Progenitor cell of endocrine pancreas (in vitro differentiated cells): Measurements from ENCODE around the gene BMPR1B. TPM values are rescaled to one million over a fixed set of nuclear protein-coding genes. Genes with fewer than 3 reads are reported as not detected.

Experiments
- DNase-seq: peaks from one replicate; pipeline ENCODE4 v3.0.0; 2021; ENCODE audit warnings: low spot score; ENCODE audit not compliant: unreplicated experiment
- H3K27ac Mint-ChIP-seq: 2 replicates; pipeline ENCODE4 v1.8.0; 2021; ENCODE audit warnings: mild to moderate bottlenecking, moderate library complexity, mixed read lengths
- H3K27me3 Mint-ChIP-seq: 2 replicates; pipeline ENCODE4 v1.8.0; 2021; ENCODE audit warnings: mixed read lengths
- H3K36me3 Mint-ChIP-seq: 2 replicates; pipeline ENCODE4 v1.8.0; 2022; ENCODE audit warnings: mixed read lengths; ENCODE audit not compliant: insufficient read depth
- H3K4me1 Mint-ChIP-seq: 2 replicates; pipeline ENCODE4 v1.8.0; 2021; ENCODE audit warnings: low read depth, mixed read lengths
- H3K4me3 Mint-ChIP-seq: 2 replicates; pipeline ENCODE4 v1.8.0; 2021; ENCODE audit warnings: low read depth, mild to moderate bottlenecking, moderate library complexity, mixed read lengths
- H3K9me3 Mint-ChIP-seq: 2 replicates; pipeline ENCODE4 v1.8.0; 2021; ENCODE audit warnings: low read depth, mixed read lengths
- total RNA-seq: library from RNA; stranded (reverse); gene quantifications from 2 replicates; pipeline ENCODE4 v1.2.1, GENCODE V29; 2021
- TF ChIP-seq, protein P1 (sequence below): fragments of 200-600 bp; sonication (generic); IDR thresholded peaks from one replicate; pipeline ENCODE4 v1.5.0; 2021; ENCODE audit warnings: antibody characterized with exemption, mild to moderate bottlenecking; ENCODE audit not compliant: unreplicated experiment

Gene BMPR1B
- total RNA-seq, 1 donor from 2014 or later, result 21.1 TPM

DNA sequence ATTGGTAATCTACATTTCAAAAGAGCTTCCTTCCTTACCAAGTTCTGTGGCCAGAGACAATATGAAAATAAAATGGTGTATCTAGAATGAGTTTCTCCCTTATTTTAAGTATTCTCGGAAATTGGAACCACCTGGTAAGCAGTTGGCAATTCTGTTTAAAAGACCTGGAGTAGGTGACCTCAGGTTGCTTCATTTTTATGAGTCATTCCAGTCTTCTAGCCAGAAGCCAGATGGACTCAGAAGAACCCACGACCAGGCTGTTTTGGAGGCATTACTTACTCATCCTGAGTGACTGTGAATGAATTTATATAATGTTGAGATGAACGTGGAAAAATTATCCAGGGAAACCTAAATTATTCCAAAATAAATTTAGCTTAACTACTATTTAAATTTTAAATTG, 9.1 kb downstream of the BMPR1B start:
- TF ChIP-seq, protein P1, sequence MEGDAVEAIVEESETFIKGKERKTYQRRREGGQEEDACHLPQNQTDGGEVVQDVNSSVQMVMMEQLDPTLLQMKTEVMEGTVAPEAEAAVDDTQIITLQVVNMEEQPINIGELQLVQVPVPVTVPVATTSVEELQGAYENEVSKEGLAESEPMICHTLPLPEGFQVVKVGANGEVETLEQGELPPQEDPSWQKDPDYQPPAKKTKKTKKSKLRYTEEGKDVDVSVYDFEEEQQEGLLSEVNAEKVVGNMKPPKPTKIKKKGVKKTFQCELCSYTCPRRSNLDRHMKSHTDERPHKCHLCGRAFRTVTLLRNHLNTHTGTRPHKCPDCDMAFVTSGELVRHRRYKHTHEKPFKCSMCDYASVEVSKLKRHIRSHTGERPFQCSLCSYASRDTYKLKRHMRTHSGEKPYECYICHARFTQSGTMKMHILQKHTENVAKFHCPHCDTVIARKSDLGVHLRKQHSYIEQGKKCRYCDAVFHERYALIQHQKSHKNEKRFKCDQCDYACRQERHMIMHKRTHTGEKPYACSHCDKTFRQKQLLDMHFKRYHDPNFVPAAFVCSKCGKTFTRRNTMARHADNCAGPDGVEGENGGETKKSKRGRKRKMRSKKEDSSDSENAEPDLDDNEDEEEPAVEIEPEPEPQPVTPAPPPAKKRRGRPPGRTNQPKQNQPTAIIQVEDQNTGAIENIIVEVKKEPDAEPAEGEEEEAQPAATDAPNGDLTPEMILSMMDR, result no peak
- peaks cover 11% of the 10 kb centered on the region for H3K4me1 Mint-ChIP-seq
- DNase-seq, result no peak
- no peaks in the 10 kb centered on the region for H3K36me3 Mint-ChIP-seq
- no peak overlapping the region for H3K4me3 Mint-ChIP-seq
- H3K27ac Mint-ChIP-seq, result no peak overlapping the region
- no peaks in the 10 kb centered on the region for H3K27me3 Mint-ChIP-seq
- no peaks in the 10 kb centered on the region for H3K9me3 Mint-ChIP-seq

DNA sequence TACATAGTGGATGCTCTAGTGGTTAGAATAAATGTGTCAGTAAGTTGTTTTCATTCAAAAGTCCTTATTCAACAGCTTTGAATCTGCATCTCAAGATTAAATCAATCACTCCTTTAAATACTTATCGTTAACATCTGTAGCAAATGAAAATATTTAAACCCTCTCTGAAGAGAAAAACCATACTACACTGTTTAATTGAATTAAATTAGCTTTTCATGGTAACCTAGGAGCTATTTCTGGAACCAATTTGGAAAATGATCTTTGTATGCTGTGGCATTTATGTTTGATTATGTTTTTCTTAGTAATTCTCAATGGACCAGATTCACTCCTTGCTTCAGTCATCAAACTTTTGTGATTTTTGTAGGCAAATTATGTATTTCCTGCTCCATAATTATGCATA, 9.7 kb downstream of the BMPR1B start:
- no peaks in the 10 kb centered on the region for H3K9me3 Mint-ChIP-seq
- no peaks in the 10 kb centered on the region for H3K36me3 Mint-ChIP-seq
- H3K27ac Mint-ChIP-seq, result no peak overlapping the region
- DNase-seq, result no peak
- H3K4me1 Mint-ChIP-seq, result peaks cover 14% of the 10 kb centered on the region
- H3K4me3 Mint-ChIP-seq, result no peak overlapping the region
- TF ChIP-seq, protein P1, result no peak
- no peaks in the 10 kb centered on the region for H3K27me3 Mint-ChIP-seq

DNA sequence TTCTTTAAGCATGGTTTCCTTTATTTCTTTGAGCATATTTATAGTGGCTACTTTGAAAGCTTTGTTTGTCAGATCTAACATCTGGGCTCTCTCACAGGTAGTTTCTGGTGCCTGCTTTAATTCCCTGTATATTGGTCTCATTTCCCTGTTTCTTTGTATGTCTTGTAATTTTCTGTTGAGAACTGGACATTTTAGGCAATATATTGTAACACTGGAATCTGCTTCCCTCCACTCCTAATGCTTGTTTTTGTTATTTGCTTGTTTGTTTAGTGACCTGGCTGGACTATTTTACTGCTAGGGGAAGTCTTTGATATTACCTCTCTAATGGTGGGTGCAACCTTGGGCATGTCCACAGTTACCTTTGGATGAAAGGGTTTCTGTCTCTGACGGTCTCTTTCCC, 25.0 kb downstream of the BMPR1B start:
- Mint-ChIP-seq H3K27ac (peak overlapping the region; percentile 26), H3K27me3 (no peaks in the 10 kb centered on the region), H3K4me3 (no peak overlapping the region), H3K36me3 (peaks cover 19% of the 10 kb centered on the region), H3K4me1 (peaks cover 5% of the 10 kb centered on the region), H3K9me3 (peaks cover 15% of the 10 kb centered on the region)
- TF ChIP-seq, protein P1, result no peak
- no peak for DNase-seq

DNA sequence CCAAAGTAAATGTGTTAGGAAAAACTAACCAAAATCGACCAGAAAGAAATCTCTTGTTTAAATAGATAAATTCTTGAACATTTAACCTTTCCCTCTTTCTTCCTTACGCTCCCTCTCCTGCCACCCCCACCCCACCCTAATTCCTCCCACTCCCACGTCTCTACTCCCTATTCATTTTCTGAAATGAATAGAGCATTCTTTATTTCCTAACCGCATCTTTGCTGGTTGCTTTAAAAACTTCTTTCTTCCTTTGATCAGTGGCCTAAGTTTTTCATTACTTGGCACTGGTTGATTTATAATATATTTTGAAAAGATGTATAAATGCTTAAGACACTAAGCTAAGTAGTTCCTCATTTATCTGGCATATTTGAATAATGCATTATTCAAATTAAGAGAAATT, 33.9 kb downstream of the BMPR1B start:
- no peak overlapping the region for H3K4me3 Mint-ChIP-seq
- no peaks in the 10 kb centered on the region for H3K4me1 Mint-ChIP-seq

DNA sequence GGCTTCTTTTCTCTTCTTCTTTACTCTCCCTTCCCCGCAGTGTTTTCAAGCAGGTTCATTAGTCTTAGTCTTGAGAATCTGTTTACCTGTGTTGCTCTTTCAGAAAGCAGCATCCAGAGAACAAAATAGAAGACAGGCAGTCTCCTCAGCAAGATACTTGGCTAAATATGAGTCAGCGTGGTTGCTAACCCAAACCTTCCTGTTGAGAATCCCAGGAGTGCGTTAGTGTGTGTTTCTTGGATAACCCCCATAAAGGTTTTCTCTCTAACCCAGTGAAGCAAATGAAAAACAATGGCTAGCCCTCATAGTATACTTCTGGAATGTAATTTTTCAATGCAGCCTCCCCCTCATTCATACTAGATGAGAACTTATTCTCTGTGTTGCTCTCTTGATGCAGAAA, 41.1 kb downstream of the BMPR1B start:
- H3K27me3 Mint-ChIP-seq, result no peaks in the 10 kb centered on the region
- peaks cover 10% of the 10 kb centered on the region for H3K4me1 Mint-ChIP-seq
- no peak for DNase-seq
- peak overlapping the region; percentile 50 for H3K27ac Mint-ChIP-seq
- peaks cover 8% of the 10 kb centered on the region for H3K36me3 Mint-ChIP-seq
- H3K4me3 Mint-ChIP-seq, result no peak overlapping the region
- TF ChIP-seq, protein P1, result no peak
- H3K9me3 Mint-ChIP-seq, result peaks cover 3% of the 10 kb centered on the region

More for the DNA sequence above, 33.9 kb downstream of the BMPR1B start:
- peaks cover 4% of the 10 kb centered on the region for H3K9me3 Mint-ChIP-seq
- DNase-seq, result no peak
- H3K36me3 Mint-ChIP-seq, result peaks cover 14% of the 10 kb centered on the region
- no peaks in the 10 kb centered on the region for H3K27me3 Mint-ChIP-seq
- TF ChIP-seq, protein P1, result no peak
- no peak overlapping the region for H3K27ac Mint-ChIP-seq
